ENCODE data around the gene PTGIR.

The PTGIR gene

GRCh38 chr19:46605356-46605821 lies 19.5 kb downstream of the PTGIR start:
- no peak overlapping the region for H3K4me3 ChIP-seq (ENCODE audit: low read depth, low read length)
- TF ChIP-seq CTCF (IDR thresholded peaks at IDR 0.05; ENCODE audit: control insufficient read depth, extremely low read depth, insufficient read depth), result no peak
- no peak for DNase-seq (ENCODE audit: low read depth)

- TF ChIP-seq CTCF (IDR thresholded peaks at IDR 0.05; ENCODE audit: control insufficient read depth, extremely low read depth, insufficient read depth), result no peak
- DNase-seq (ENCODE audit: low read depth), result no peak
- no peak overlapping the region for H3K4me3 ChIP-seq (ENCODE audit: low read depth, low read length)
Measured at GRCh38 chr19:46604781-46605355, 20.0 kb downstream of the PTGIR start.

GRCh38 chr19:46603752-46604231 lies 21.1 kb downstream of the PTGIR start:
- DNase-seq (ENCODE audit: low read depth), result no peak
- no peak for TF ChIP-seq CTCF (IDR thresholded peaks at IDR 0.05; ENCODE audit: control insufficient read depth, extremely low read depth, insufficient read depth)
- no peak overlapping the region for H3K4me3 ChIP-seq (ENCODE audit: low read depth, low read length)

- peak overlapping the region; percentile 75 for H3K4me3 ChIP-seq (ENCODE audit: low read depth, low read length)
Measured at GRCh38 chr19:46603195-46603637, 21.7 kb downstream of the PTGIR start.

GRCh38 chr19:46602392-46603194 lies 22.3 kb downstream of the PTGIR start:
- peak overlapping the region; percentile 75 for H3K4me3 ChIP-seq (ENCODE audit: low read depth, low read length)
- DNase-seq (ENCODE audit: low read depth), result no peak
- TF ChIP-seq CTCF (IDR thresholded peaks at IDR 0.05; ENCODE audit: control insufficient read depth, extremely low read depth, insufficient read depth), result no peak

More at GRCh38 chr19:46603195-46603637, 21.7 kb downstream of the PTGIR start:
- DNase-seq (ENCODE audit: low read depth), result no peak
- TF ChIP-seq CTCF (IDR thresholded peaks at IDR 0.05; ENCODE audit: control insufficient read depth, extremely low read depth, insufficient read depth), result no peak

- H3K4me3 ChIP-seq (ENCODE audit: low read depth, low read length), result peak within 1 kb of the TSS; percentile 75
- DNase-seq (ENCODE audit: low read depth), result no peak
- no peak for TF ChIP-seq CTCF (IDR thresholded peaks at IDR 0.05; ENCODE audit: control insufficient read depth, extremely low read depth, insufficient read depth)
Measured at GRCh38 chr19:46601318-46602224, 23.3 kb downstream of the PTGIR start, which contains the start of gene CALM3. CALM3 (plus strand) TSS chr19:46601330; CDS start chr19:46601435, 105 bp downstream.
